ENCODE data around the gene CACNA1G.

CACNA1G gene

DNA sequence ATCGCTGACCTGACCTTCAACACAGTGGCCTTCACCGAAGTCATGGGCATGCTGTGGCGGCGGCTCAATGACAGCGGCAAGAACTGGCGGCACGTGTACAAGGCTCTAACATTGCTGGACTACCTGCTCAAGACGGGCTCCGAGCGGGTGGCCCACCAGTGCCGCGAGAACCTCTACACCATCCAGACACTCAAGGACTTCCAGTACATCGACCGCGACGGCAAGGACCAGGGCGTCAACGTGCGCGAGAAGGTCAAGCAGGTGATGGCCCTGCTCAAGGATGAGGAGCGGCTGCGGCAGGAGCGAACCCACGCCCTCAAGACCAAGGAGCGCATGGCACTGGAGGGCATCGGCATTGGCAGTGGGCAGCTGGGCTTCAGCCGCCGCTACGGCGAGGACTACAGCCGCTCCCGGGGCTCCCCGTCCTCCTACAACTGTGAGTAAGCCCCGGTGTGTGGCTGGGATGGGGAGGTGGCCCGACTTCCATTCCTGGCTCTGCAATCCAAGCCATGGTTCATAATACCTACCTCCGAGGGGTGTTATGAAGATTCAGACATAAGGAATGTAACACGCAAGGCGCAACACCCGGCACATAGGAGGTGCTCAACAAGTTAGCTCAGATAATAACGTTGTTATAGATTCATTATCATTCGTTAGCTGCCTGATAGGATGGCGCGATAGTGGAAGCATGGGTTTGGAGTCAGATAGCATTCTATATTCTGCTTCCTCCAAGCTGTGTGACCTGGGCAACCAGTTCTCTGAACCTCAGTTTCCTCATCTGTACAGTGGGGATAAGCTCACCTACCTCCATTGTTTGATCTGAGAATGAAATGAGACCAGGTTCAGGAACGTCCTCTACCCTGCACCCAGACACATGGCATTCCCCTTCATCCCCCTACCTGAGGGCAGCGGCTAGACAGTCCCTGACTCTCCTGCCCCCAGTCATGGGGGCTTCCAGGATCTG, 23.6 kb upstream of the CACNA1G start:
- H3K4me3 ChIP-seq (ENCODE audit: low read depth, low read length), result no peak overlapping the region
- in situ Hi-C loops (cut with HindIII; ENCODE audit: low sequenced_read_pairs), result no loop called here
- DNase-seq (ENCODE audit: low read depth, low spot score), result no peak
- TF ChIP-seq, protein P1, sequence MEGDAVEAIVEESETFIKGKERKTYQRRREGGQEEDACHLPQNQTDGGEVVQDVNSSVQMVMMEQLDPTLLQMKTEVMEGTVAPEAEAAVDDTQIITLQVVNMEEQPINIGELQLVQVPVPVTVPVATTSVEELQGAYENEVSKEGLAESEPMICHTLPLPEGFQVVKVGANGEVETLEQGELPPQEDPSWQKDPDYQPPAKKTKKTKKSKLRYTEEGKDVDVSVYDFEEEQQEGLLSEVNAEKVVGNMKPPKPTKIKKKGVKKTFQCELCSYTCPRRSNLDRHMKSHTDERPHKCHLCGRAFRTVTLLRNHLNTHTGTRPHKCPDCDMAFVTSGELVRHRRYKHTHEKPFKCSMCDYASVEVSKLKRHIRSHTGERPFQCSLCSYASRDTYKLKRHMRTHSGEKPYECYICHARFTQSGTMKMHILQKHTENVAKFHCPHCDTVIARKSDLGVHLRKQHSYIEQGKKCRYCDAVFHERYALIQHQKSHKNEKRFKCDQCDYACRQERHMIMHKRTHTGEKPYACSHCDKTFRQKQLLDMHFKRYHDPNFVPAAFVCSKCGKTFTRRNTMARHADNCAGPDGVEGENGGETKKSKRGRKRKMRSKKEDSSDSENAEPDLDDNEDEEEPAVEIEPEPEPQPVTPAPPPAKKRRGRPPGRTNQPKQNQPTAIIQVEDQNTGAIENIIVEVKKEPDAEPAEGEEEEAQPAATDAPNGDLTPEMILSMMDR (IDR thresholded peaks at IDR 0.05; ENCODE audit: low read depth, low read length), result no peak

DNA sequence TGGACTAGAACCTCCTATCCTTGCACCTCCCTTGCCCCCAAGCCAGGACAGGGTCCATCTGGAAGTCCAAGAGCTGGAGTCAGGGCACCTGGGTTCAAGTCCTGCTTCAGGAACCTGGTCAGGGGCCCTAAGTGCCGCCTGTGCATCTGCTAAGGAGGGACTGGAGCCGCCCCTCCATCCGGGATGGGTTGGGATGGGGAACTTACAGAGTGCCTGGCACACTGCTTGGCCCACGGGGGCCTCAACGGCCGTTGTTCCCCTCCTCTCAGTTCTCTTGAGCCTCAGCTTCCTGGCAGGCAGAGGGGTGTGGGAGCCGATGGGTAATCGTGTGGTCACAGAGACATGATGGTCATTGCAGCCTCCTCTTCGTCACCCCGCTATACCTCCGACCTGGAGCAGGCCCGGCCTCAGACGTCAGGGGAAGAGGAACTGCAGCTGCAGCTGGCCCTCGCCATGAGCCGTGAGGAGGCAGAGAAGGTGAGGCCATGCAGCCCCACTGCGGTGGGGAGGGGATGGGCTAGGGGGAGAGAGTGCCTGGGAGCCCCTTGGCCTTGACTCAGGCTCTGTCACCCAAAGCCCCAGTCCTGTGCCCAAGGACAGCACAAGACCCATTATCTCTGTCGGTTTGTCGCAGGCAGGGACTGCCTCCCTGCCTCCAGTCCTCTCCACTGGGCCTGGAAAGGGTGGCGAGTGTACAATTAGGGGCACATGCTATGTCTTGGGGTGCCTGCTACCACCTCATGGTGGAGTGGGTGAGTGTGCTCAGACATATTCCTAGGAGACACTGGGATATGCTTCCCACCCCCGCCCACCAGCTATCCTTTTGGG, 22.6 kb upstream of the CACNA1G start:
- no peak for DNase-seq (ENCODE audit: low read depth, low spot score)
- TF ChIP-seq, protein P1 (IDR thresholded peaks at IDR 0.05; ENCODE audit: low read depth, low read length), result no peak
- H3K4me3 ChIP-seq (ENCODE audit: low read depth, low read length), result no peak overlapping the region
- in situ Hi-C loops (cut with HindIII; ENCODE audit: low sequenced_read_pairs), result no loop called here

DNA sequence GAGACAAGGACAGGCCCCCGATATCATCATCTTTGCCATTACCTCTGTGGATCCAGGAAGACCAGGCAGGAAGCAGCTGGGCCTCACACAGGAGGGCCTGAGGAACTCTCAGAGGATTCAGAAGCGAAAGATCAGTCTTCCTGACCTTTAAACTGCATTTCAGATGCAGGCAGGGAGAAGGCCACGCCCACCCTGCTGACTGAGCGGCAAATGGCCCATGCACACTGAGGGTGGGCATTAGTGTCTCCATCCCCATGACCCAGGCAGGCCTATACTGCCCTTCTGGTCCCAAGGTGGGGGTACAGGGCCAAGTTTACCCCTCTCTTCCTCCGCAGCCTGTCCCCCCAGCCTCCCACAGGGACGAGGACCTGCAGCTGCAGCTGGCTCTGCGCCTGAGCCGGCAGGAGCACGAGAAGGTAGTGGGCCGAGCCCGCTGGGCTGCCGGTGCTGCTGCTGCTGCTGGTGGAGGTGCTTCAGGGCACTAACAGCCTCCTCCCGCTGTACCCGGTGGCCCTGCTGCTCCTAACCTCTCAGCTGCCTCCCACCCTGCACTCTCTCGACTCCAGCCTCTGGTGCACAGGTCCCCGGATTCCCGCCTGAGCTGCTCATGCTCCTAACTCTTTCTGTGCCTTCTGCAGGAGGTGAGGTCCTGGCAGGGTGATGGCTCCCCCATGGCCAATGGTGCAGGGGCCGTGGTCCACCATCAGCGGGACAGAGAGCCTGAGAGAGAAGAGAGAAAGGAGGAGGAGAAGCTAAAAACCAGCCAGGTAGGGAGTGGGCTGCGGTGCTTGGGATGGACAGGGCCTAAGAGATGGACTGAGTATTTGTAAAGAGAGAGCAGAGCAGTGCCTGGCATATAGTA, 21.7 kb upstream of the CACNA1G start:
- H3K4me3 ChIP-seq (ENCODE audit: low read depth, low read length), result no peak overlapping the region
- DNase-seq (ENCODE audit: low read depth, low spot score), result no peak
- TF ChIP-seq, protein P1 (IDR thresholded peaks at IDR 0.05; ENCODE audit: low read depth, low read length), result no peak
- in situ Hi-C loops (cut with HindIII; ENCODE audit: low sequenced_read_pairs), result no loop called here

- H3K4me3 ChIP-seq (ENCODE audit: low read depth, low read length), result no peak overlapping the region
- in situ Hi-C loops (cut with HindIII; ENCODE audit: low sequenced_read_pairs), result no loop called here
- DNase-seq (ENCODE audit: low read depth, low spot score), result no peak
- TF ChIP-seq, protein P1 (IDR thresholded peaks at IDR 0.05; ENCODE audit: low read depth, low read length), result no peak
These were observed 20.6 kb upstream of the CACNA1G start for GRCh38 chr17:50539762-50540559.

DNA sequence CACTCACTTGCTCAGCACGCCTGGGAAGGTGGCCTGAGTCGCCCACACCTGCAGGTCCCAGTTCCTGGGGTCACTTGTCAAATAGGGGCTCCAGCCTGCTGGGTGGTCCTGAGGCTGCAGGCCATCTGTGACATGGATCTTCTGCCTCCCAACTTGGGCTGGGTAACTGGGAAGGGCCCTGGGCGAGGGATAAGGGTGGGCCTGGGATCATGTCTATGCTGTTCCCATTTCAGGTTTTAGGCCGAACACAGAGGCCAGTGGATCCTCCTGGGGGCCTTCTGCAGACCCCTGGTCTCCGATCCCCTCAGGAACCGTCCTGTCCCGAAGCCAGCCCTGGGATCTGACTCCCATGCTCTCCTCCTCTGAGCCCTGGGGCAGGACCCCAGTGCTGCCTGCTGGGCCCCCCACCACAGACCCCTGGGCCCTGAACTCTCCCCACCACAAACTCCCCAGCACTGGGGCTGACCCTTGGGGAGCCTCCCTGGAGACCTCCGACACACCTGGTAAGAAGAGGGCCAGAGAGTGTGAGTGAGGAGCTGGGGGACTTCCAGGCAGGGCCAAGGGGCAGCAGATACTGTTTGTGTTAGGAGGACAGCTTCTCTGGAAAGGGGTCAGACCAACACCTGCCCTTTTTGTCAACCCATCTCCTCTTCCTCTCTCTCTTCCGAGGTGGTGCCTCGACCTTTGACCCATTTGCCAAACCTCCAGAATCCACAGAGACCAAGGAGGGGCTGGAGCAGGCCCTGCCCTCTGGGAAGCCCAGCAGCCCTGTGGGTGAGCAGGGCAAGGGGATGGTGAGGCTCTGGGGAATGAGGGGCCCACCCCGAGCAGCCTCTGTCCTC, 19.7 kb upstream of the CACNA1G start:
- DNase-seq (ENCODE audit: low read depth, low spot score), result no peak
- TF ChIP-seq, protein P1 (IDR thresholded peaks at IDR 0.05; ENCODE audit: low read depth, low read length), result no peak
- in situ Hi-C loops (cut with HindIII; ENCODE audit: low sequenced_read_pairs), result no loop called here
- no peak overlapping the region for H3K4me3 ChIP-seq (ENCODE audit: low read depth, low read length)

All from astrocyte of the spinal cord (primary cell).